Spleen (tissue), 7 donors: ENCODE results near the gene ABTB1.

Experiments
- POLR2AphosphoS5 ChIP-seq, 3 donors: sonication (generic); formaldehyde crosslinking; IDR thresholded peaks; one replicate each; pipeline ENCODE4 v1.5.1; 2017; ENCODE audit warnings: antibody characterized with exemption in 3 of 3
- TF ChIP-seq, protein P1 (sequence below), 11 experiments: fragments of 200-600 bp in 7 of 11; fragments of 450-650 bp in 4 of 11; sonication (generic) in 4 of 11; IDR thresholded peaks in 8 of 11; conservative IDR thresholded peaks in 3 of 11; 1 replicate in 7 of 11; 2 replicates in 4 of 11; pipeline versions ENCODE4 v1.4.0 to v1.8.0; 2016 to 2021; ENCODE audit warnings: antibody characterized with exemption in 11 of 11, inconsistent platforms in 4 of 11, mild to moderate bottlenecking in 1 of 11
- donor health status: DM: no; HTN: no; CAD: no; lungs with moderate emphysema.
- donor health status: DM: no; HTN: no; CAD: no.
- donor health status: DM: no; HTN: no; CAD: no.

DNA sequence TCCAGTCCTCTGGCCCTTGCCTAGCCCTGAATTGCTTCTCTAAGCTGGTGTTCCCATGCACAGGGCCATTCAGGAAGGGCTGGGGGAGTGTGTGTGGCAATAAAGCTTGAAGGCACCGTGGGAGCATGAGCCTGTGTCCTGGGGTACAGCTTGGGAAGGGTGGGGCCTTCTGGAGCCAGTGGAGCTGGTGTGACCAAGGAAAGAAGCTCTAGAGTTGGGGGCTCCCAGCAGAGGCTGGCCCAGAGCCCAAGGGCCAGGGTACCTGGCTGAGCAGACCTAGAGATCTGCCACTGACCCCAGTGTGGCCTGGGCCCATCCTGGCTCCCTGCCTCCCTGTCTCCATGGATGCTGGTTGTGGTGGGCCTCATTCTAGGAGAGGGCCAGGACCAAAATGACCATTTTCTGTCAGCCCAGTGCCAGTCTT is 8.1 kb downstream of the ABTB1 start:
- no peak for TF ChIP-seq POLR2AphosphoS5 (IDR thresholded peaks at IDR 0.05)
- TF ChIP-seq, protein P1, sequence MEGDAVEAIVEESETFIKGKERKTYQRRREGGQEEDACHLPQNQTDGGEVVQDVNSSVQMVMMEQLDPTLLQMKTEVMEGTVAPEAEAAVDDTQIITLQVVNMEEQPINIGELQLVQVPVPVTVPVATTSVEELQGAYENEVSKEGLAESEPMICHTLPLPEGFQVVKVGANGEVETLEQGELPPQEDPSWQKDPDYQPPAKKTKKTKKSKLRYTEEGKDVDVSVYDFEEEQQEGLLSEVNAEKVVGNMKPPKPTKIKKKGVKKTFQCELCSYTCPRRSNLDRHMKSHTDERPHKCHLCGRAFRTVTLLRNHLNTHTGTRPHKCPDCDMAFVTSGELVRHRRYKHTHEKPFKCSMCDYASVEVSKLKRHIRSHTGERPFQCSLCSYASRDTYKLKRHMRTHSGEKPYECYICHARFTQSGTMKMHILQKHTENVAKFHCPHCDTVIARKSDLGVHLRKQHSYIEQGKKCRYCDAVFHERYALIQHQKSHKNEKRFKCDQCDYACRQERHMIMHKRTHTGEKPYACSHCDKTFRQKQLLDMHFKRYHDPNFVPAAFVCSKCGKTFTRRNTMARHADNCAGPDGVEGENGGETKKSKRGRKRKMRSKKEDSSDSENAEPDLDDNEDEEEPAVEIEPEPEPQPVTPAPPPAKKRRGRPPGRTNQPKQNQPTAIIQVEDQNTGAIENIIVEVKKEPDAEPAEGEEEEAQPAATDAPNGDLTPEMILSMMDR (IDR thresholded peaks at IDR 0.05 in 8 of 11, conservative IDR thresholded peaks at IDR 0.05 in 3 of 11), result no peak
